HG03039 (cell line): ENCODE data around the gene MUCL3.
"Not testable (repeated sequence)": the region's sequence is repeated elsewhere in the genome, so short reads cannot be mapped to it uniquely, and the experiment has no call there.

Experiments used
- ATAC-seq: cut with Tn5 transposase; IDR thresholded peaks from one replicate; pipeline ENCODE4 v1.9.1; 2021; ENCODE audit warnings: mild to moderate bottlenecking, moderate library complexity; ENCODE audit not compliant: unreplicated experiment

The MUCL3 gene

DNA sequence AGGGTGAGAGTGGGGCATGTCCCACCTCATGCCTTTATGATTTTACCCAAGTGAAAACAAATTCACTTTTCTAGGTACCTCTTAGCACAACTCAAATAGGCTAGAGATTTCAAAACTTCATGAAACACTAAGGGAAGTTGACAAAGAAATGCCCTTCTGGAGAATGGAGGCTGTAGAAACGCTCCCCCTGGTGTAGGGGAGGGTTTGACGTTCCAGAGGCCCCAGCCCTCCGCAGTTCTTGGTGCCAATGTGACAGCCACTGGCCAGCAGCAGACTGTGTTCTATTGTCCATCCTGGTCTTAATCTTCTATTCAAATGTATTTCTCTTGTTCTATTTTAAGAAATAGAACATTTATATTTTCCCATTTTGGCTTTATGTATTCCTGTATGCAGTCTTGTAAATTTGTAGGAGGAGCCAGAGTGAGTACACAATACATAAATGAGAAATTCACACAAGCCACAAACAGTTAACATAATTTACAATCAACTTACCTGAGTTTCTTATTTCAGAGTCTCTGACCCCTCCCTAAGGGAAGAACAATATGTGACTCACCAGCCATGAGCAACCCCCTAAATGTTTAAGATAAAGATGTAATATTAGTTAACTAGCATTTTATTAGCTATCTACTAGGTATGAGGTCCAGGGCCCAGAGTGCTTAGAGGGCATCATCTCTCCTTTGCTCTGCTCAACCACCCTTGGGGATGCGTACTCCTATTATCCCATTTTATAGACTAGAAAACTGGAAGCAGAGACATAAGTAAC lies 33.9 kb downstream of the MUCL3 start:
- ATAC-seq: no peak

DNA sequence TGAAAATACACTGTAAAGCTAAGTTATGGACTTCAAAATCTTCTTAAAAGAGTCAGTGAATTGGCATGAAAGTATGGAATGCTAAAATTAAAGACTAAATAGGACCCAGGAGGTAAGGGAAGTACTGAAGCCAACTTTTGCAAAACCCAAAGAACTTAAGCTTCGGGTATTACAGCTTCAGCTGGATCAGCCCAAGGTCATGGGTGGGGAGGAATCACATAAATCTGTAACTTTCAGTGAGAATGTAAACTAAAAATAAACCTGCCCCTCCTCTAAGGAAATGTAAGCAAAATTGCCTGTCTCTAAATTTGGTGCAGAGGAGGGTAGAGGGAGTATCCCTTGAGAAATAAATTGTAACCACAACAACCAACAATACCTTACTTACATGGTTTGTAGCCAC lies 38.4 kb downstream of the MUCL3 start:
- ATAC-seq: no peak

DNA sequence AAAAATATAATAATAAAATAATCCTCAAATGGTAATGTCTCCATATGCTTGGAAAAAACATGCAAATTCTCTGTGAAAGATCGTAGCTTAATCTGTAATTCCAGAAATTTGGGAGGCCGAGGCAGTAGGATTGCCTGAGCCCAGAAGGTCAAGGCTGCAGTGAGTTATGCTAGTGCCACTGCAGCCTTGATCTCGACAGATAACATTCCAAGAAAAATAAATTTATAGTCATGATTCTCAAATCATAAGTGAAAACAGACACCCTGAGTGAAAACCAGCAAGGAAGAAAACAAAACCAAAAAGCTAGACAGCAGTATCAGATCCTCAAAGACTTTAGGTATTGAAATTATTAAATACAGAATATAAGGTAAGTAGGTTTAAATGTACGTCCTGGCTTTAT lies 38.9 kb downstream of the MUCL3 start:
- no peak for ATAC-seq

DNA sequence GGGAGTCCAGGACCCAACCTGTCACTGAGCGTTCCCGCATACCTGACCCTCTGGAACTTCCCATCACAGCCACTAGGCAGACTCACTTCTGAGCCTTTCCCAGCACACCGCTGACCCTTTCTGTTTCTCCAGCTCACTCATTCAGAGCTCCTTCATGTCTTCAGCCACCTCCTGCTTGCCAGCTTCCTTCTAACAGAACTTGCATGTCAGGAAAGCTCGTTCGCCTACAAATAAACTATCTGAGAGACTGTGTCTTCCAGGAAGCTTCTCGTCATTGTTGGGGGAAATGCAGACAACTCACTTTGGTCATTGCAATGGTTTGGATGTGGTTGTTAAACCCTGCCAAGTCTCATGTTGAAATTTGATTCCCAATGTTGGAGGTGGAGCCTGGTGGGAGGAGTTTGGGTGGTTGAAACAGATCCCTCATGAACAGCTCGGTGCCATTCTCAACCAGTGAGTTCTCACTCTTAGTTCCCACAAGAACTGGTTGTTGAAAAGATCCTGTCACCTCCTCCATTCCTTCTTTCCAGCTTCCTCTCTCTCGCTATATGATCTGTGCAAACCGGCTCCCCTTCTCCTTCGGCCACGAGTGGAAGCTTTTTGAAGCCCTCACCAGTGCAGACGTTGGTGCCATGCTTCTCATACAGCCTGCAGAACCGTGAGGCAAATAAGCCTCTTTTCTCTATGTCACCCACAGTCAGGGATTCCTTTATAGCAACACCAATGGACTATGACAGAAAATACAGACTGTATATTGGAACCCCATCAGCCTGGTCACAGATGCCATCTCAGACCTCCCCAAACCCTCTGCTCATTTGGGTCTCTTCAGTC lies 41.4 kb downstream of the MUCL3 start:
- no peak for ATAC-seq

DNA sequence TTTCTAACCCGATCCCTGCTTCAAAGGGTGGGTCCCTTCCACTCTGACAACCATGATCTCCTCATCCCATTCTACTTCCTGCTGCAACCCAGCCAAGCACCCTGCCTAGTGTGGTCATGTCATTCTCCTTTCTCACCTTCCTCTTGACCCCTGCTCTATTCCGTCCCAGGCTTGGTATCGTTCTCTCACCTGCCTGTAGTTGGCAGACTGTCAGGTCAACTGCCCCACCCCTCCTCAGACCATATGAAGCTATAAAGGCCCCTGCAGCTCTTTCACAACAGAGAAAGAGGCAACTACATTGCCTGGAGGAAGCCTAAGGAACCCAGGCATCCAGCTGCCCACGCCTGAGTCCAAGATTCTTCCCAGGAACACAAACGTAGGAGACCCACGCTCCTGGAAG lies 42.7 kb downstream of the MUCL3 start, which contains the start of gene MUC21:
MUC21 (plus strand) TSS at position 280 of the 400 bp plus-strand sequence. CDS start 241 bp downstream, outside the sequence.
- no peak for ATAC-seq

DNA sequence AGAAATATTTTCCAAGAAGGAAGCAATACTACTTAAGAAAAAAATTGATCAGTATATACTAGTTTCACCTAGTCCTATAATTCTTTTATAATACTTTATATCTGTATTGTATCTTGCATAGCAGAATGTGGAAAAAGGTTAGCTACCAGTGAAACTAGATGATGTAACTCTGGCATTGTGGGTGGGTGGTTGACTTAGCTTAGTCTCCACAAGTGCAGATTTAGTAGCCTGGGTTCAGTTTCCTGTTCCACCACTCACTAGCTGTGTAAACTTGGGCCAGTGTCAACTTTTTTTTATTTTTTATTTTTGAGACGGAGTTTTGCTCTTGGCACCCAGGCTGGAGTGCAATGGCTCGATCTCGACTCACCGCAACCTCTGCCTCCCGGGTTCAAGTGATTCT lies 44.7 kb downstream of the MUCL3 start:
- no peak for ATAC-seq

DNA sequence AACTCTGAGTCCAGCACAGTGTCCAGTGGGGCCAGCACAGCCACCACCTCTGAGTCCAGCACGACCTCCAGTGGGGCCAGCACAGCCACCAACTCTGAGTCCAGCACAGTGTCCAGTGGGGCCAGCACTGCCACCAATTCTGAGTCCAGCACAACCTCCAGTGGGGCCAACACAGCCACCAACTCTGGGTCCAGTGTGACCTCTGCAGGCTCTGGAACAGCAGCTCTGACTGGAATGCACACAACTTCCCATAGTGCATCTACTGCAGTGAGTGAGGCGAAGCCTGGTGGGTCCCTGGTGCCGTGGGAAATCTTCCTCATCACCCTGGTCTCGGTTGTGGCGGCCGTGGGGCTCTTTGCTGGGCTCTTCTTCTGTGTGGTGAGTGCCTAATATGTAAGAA lies 46.5 kb downstream of the MUCL3 start:
- ATAC-seq: no peak

DNA sequence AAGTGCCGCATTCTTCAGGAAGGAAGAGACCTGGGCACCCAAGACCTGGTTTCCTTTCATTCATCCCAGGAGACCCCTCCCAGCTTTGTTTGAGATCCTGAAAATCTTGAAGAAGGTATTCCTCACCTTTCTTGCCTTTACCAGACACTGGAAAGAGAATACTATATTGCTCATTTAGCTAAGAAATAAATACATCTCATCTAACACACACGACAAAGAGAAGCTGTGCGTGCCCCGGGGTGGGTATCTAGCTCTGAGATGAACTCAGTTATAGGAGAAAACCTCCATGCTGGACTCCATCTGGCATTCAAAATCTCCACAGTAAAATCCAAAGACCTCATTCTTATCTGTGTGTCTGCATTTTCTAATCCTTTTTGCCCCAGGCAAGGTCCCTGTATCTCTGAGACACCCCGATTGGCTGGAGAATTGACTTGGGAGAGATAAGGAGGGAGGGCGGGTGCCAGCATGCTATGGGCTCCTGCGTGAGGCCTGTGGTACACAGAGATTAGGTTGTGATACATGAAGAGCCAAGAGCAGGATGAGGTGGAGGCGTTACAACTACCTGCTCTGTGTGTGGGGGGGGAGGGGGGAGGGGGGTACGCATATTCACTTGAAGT lies 47.5 kb downstream of the MUCL3 start:
- ATAC-seq: no peak

DNA sequence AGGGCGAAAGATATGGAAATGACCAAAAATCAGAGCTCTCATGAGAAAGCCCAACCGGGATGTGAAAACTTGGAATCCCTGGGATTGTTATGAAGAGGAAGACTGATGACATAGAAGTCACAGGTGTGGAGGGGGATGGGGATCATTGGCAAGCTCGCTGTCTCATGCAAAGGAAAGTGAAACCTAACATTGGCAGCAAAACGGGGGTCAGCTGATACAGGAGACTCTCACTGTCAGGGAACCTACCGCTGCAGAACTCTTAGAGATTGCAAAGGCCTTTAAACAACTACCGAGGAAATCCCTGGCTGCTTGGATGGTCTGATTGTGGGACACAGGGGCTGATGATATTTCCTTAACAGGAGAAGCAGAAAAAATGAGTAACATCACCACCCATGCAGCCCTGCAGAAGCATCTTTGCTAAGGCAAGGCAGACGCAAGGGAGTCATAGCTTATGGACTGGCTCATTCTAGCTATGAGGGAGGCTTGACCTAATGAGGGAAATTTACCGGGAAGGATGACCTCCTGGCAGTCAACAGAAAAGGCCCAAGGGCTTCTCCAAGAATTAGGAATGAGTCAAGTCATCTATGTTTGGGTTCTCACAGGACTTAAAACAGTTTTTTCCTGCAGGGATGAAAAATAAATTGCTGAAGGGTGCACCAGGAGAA lies 49.8 kb downstream of the MUCL3 start:
- ATAC-seq: no peak

DNA sequence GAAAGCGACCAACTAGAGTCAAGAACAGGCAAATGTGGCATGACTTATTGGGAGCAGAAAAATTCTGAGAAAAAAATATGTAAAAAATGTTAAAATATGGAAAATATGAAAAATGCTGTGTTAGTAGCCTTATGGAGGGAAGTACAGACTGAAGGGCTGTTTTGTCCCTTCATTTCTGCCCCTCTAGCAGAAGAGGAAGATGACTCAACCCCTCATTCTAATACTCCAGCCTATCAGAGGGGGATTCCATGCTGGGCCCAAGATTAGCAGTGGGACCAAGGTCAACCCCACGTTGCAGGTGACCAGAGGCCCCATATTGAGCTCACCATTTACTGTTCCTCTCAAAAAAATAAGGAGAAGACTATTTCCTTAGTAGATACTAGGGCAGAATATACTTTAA lies 51.1 kb downstream of the MUCL3 start:
- ATAC-seq: no peak

DNA sequence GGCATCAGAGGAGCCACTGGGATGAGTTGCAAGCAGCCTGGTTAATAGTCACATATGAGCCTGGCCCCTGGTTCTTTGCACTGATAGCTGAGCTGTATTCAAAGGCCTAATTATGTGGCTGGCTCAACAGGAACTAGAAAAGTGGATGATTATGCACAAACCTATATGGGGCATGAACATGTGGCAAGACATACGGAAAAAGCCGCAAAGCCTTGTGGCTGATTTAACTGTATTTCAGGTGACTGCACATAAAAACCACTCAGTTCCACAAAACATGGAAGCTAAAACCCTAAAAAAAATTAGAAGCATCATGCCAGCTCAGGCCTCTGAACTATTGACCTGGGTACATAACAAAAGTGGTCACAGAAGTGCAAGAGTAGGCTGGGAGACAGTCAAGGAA lies 56.5 kb downstream of the MUCL3 start:
- no peak for ATAC-seq

DNA sequence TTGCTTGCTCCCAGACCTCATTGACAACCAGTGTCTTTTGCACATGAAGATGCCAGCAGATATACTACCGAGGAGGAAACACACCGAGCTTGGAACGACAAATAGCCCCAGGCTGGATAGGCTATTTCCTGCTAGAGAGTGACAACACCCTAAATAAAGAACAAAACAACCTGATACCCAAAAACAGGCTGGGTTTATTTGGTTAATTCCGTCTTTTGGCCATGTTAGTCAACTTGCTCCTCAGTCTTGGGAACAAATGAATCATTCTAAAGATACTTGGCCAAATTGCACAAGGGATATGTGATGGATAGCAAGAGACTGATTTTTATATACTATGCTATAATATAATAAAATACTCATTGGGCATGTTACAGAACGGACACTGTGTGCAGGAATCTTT lies 58.0 kb downstream of the MUCL3 start:
- ATAC-seq: no peak

DNA sequence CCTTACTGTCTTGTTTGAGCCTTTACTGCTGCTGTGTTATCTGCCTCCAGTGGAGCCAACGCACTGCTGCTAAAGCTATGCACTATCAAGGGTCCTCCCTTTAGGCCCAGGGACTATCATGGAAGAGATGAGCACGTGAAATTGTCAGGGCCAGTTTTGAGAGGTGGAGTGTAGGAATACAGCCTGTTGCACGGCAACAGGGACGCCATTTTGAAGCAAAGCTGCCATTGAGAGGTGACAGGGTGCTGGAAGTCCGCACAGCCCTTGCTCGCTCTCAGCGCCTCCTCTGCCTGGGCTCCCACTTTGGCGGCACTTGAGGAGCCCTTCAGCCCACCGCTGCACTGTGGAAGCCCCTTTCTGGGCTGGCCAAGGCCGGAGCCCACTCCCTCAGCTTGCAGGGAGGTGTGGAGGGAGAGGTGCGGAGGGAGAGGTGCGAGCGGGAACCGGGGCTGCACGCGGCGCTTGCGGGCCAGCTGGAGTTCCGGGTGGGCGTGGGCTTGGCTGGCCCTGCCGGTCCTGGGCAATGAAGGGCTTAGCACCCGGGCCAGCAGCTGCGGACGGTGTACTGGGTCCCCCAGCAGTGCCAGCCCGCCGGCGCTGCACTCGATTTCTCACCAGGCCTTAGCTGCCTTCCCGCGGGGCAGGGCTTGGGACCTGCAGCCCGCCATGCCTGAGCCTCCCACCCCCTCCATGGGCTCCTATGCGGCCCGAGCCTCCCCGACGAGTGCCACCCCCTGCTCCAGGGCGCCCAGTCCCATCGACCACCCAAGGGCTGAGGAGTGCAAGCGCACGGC lies 59.5 kb downstream of the MUCL3 start:
- ATAC-seq: not testable (repeated sequence)

DNA sequence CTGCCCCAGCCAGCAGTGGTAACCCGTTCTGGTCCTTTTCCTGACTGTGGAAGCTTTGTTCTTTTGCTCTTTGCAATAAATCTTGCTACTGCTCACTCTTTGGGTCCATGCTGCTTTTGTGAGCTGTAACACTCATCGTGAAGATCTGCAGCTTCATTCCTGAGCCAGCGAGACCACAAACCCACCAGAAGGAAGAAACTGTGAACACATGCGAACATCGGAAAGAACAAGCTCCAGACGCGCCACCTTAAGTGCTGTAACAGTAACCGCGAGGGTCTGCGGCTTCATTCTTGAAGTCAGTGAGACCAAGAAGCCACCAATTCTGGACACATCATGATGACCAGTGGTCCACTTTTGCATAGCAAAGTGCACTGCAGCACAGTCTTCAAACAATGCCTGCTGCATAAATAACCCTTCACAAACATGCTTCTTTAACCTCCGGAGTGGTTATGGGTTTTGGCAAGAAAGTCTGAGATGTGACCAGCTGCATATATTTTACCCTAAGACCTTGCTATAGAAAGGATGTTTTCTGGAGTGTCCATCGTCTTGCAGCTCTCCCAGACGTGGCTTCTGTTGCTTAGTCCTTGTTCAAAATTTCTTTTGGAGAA lies 60.6 kb downstream of the MUCL3 start:
- ATAC-seq: no peak

DNA sequence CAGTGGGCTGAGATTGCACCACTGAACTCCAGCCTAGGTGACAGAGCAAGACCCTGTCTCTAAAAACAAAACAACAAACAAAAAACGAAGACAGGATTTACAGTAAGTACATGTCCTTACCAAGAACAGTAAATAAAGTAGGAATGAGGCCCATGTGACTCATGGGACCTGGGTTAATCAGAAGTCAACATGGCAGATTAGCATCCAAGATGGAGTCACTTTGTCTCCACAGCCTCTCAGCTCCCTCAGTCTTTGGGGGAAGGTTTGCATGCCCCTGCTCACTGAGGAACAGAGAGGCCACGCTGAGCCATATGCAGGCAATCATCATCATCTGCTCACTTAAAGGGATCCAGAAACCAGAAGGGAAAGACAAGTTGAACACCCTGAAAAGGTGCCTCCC lies 61.7 kb downstream of the MUCL3 start:
- no peak for ATAC-seq
